ENCODE measurements around the gene RXRA.

Gene RXRA

GRCh38 chr9:134404376-134405358, 78.4 kb downstream of the RXRA start:
- H3K4me3 ChIP-seq (ENCODE audit: low read length in 2 of 2): no peak overlapping the region
- no peak overlapping the region for H3K9ac ChIP-seq (ENCODE audit: low read depth in 1 of 2, low read length in 2 of 2)
- H3K36me3 ChIP-seq (ENCODE audit: control insufficient read depth in 2 of 2, insufficient read depth in 2 of 2, low read length in 2 of 2): peaks cover 5 to 8% of the 10 kb centered on the region in 2 donors
- H3K9me3 ChIP-seq (ENCODE audit: control insufficient read depth in 2 of 2, low read length in 2 of 2): no peaks in the 10 kb centered on the region
- H3K4me1 ChIP-seq (ENCODE audit: control insufficient read depth in 2 of 2, insufficient read depth in 2 of 2, low read length in 2 of 2): peaks cover 45 to 51% of the 10 kb centered on the region in 2 donors
- no peaks in the 10 kb centered on the region for H3K27me3 ChIP-seq (ENCODE audit: control insufficient read depth in 2 of 2, insufficient read depth in 2 of 2, low read length in 2 of 2)
- no peak overlapping the region for H3K27ac ChIP-seq (ENCODE audit: low read depth in 2 of 2, low read length in 2 of 2)

- Histone ChIP-seq H3K36me3 (ENCODE audit: control insufficient read depth in 2 of 2, insufficient read depth in 2 of 2, low read length in 2 of 2) (peaks cover 5 to 10% of the 10 kb centered on the region in 2 donors), H3K27ac (ENCODE audit: low read depth in 2 of 2, low read length in 2 of 2) (no peak overlapping the region), H3K9me3 (ENCODE audit: control insufficient read depth in 2 of 2, low read length in 2 of 2) (no peaks in the 10 kb centered on the region), H3K4me1 (ENCODE audit: control insufficient read depth in 2 of 2, insufficient read depth in 2 of 2, low read length in 2 of 2) (peaks cover 51 to 53% of the 10 kb centered on the region in 2 donors), H3K27me3 (ENCODE audit: control insufficient read depth in 2 of 2, insufficient read depth in 2 of 2, low read length in 2 of 2) (no peaks in the 10 kb centered on the region), H3K9ac (ENCODE audit: low read depth in 1 of 2, low read length in 2 of 2) (no peak overlapping the region), H3K4me3 (ENCODE audit: low read length in 2 of 2) (no peak overlapping the region)
Observed at GRCh38 chr9:134405527-134405926, 79.3 kb downstream of the RXRA start.

- no peak overlapping the region for H3K9ac ChIP-seq (ENCODE audit: low read depth in 1 of 2, low read length in 2 of 2)
- no peaks in the 10 kb centered on the region for H3K27me3 ChIP-seq (ENCODE audit: control insufficient read depth in 2 of 2, insufficient read depth in 2 of 2, low read length in 2 of 2)
- no peaks in the 10 kb centered on the region for H3K9me3 ChIP-seq (ENCODE audit: control insufficient read depth in 2 of 2, low read length in 2 of 2)
- H3K4me1 ChIP-seq (ENCODE audit: control insufficient read depth in 2 of 2, insufficient read depth in 2 of 2, low read length in 2 of 2): peaks cover 52 to 53% of the 10 kb centered on the region in 2 donors
- peak overlapping the region; percentile 40 to 57 for H3K4me3 ChIP-seq (ENCODE audit: low read length in 2 of 2)
- peaks cover 8 to 10% of the 10 kb centered on the region in 2 donors for H3K36me3 ChIP-seq (ENCODE audit: control insufficient read depth in 2 of 2, insufficient read depth in 2 of 2, low read length in 2 of 2)
- peak overlapping the region; percentile 17 to 46 for H3K27ac ChIP-seq (ENCODE audit: low read depth in 2 of 2, low read length in 2 of 2)
Observed at GRCh38 chr9:134406366-134407120, 80.3 kb downstream of the RXRA start.

- peaks cover 55 to 57% of the 10 kb centered on the region in 2 donors for H3K4me1 ChIP-seq (ENCODE audit: control insufficient read depth in 2 of 2, insufficient read depth in 2 of 2, low read length in 2 of 2)
- H3K4me3 ChIP-seq (ENCODE audit: low read length in 2 of 2): peak overlapping the region; percentile 40 to 57
- H3K9ac ChIP-seq (ENCODE audit: low read depth in 1 of 2, low read length in 2 of 2): no peak overlapping the region
- peaks cover 6 to 8% of the 10 kb centered on the region in 2 donors for H3K36me3 ChIP-seq (ENCODE audit: control insufficient read depth in 2 of 2, insufficient read depth in 2 of 2, low read length in 2 of 2)
- peak overlapping the region; percentile 38 to 46 for H3K27ac ChIP-seq (ENCODE audit: low read depth in 2 of 2, low read length in 2 of 2)
- H3K27me3 ChIP-seq (ENCODE audit: control insufficient read depth in 2 of 2, insufficient read depth in 2 of 2, low read length in 2 of 2): no peaks in the 10 kb centered on the region
- H3K9me3 ChIP-seq (ENCODE audit: control insufficient read depth in 2 of 2, low read length in 2 of 2): no peaks in the 10 kb centered on the region
Observed at GRCh38 chr9:134407121-134407779, 81.0 kb downstream of the RXRA start.

- H3K9me3 ChIP-seq (ENCODE audit: control insufficient read depth in 2 of 2, low read length in 2 of 2): no peaks in the 10 kb centered on the region
- H3K27me3 ChIP-seq (ENCODE audit: control insufficient read depth in 2 of 2, insufficient read depth in 2 of 2, low read length in 2 of 2): no peaks in the 10 kb centered on the region
- peaks cover 6 to 11% of the 10 kb centered on the region in 2 donors for H3K36me3 ChIP-seq (ENCODE audit: control insufficient read depth in 2 of 2, insufficient read depth in 2 of 2, low read length in 2 of 2)
- H3K4me1 ChIP-seq (ENCODE audit: control insufficient read depth in 2 of 2, insufficient read depth in 2 of 2, low read length in 2 of 2): peaks cover 54 to 57% of the 10 kb centered on the region in 2 donors
- no peak overlapping the region for H3K9ac ChIP-seq (ENCODE audit: low read depth in 1 of 2, low read length in 2 of 2)
- H3K4me3 ChIP-seq (ENCODE audit: low read length in 2 of 2): no peak overlapping the region
- H3K27ac ChIP-seq (ENCODE audit: low read depth in 2 of 2, low read length in 2 of 2): no peak overlapping the region
Observed at GRCh38 chr9:134408389-134408788, 82.1 kb downstream of the RXRA start.

GRCh38 chr9:134408939-134409737, 82.9 kb downstream of the RXRA start:
- peaks cover 49% of the 10 kb centered on the region in 2 donors for H3K4me1 ChIP-seq (ENCODE audit: control insufficient read depth in 2 of 2, insufficient read depth in 2 of 2, low read length in 2 of 2)
- H3K9me3 ChIP-seq (ENCODE audit: control insufficient read depth in 2 of 2, low read length in 2 of 2): no peaks in the 10 kb centered on the region
- peaks cover 8 to 11% of the 10 kb centered on the region in 2 donors for H3K36me3 ChIP-seq (ENCODE audit: control insufficient read depth in 2 of 2, insufficient read depth in 2 of 2, low read length in 2 of 2)
- no peak overlapping the region for H3K4me3 ChIP-seq (ENCODE audit: low read length in 2 of 2)
- H3K27ac ChIP-seq (ENCODE audit: low read depth in 2 of 2, low read length in 2 of 2): no peak overlapping the region
- H3K9ac ChIP-seq (ENCODE audit: low read depth in 1 of 2, low read length in 2 of 2): no peak overlapping the region
- no peaks in the 10 kb centered on the region for H3K27me3 ChIP-seq (ENCODE audit: control insufficient read depth in 2 of 2, insufficient read depth in 2 of 2, low read length in 2 of 2)

- Histone ChIP-seq H3K9me3 (ENCODE audit: control insufficient read depth in 2 of 2, low read length in 2 of 2) (no peaks in the 10 kb centered on the region), H3K4me3 (ENCODE audit: low read length in 2 of 2) (no peak overlapping the region), H3K27ac (ENCODE audit: low read depth in 2 of 2, low read length in 2 of 2) (peak overlapping the region in 1 of 2 donors; percentile 2), H3K4me1 (ENCODE audit: control insufficient read depth in 2 of 2, insufficient read depth in 2 of 2, low read length in 2 of 2) (peaks cover 39 to 42% of the 10 kb centered on the region in 2 donors), H3K36me3 (ENCODE audit: control insufficient read depth in 2 of 2, insufficient read depth in 2 of 2, low read length in 2 of 2) (peaks cover 7 to 11% of the 10 kb centered on the region in 2 donors), H3K9ac (ENCODE audit: low read depth in 1 of 2, low read length in 2 of 2) (no peak overlapping the region), H3K27me3 (ENCODE audit: control insufficient read depth in 2 of 2, insufficient read depth in 2 of 2, low read length in 2 of 2) (no peaks in the 10 kb centered on the region)
Observed at GRCh38 chr9:134410071-134410834, 84.0 kb downstream of the RXRA start.

- no peak overlapping the region for H3K4me3 ChIP-seq (ENCODE audit: low read length in 2 of 2)
- no peak overlapping the region for H3K9ac ChIP-seq (ENCODE audit: low read depth in 1 of 2, low read length in 2 of 2)
- peaks cover 35 to 40% of the 10 kb centered on the region in 2 donors for H3K4me1 ChIP-seq (ENCODE audit: control insufficient read depth in 2 of 2, insufficient read depth in 2 of 2, low read length in 2 of 2)
- no peaks in the 10 kb centered on the region for H3K9me3 ChIP-seq (ENCODE audit: control insufficient read depth in 2 of 2, low read length in 2 of 2)
- H3K36me3 ChIP-seq (ENCODE audit: control insufficient read depth in 2 of 2, insufficient read depth in 2 of 2, low read length in 2 of 2): peaks cover 7 to 11% of the 10 kb centered on the region in 2 donors
- H3K27ac ChIP-seq (ENCODE audit: low read depth in 2 of 2, low read length in 2 of 2): no peak overlapping the region
- no peaks in the 10 kb centered on the region for H3K27me3 ChIP-seq (ENCODE audit: control insufficient read depth in 2 of 2, insufficient read depth in 2 of 2, low read length in 2 of 2)
Observed at GRCh38 chr9:134410835-134411217, 84.6 kb downstream of the RXRA start.
